Inferior parietal cortex (tissue), 1 donor: Measurements from ENCODE around the gene RSPH3.
A peak's percentile ranks its signal among the peaks of the same experiment; 100 is the strongest.
"Not testable (repeated sequence)": the region's sequence is repeated elsewhere in the genome, so short reads cannot be mapped to it uniquely, and the experiment has no call there.

Experiments used
- DNase-seq: peaks from one replicate; pipeline ENCODE4 v3.0.0-alpha.2; 2016; ENCODE audit errors: extremely low spot score

The RSPH3 gene

DNA sequence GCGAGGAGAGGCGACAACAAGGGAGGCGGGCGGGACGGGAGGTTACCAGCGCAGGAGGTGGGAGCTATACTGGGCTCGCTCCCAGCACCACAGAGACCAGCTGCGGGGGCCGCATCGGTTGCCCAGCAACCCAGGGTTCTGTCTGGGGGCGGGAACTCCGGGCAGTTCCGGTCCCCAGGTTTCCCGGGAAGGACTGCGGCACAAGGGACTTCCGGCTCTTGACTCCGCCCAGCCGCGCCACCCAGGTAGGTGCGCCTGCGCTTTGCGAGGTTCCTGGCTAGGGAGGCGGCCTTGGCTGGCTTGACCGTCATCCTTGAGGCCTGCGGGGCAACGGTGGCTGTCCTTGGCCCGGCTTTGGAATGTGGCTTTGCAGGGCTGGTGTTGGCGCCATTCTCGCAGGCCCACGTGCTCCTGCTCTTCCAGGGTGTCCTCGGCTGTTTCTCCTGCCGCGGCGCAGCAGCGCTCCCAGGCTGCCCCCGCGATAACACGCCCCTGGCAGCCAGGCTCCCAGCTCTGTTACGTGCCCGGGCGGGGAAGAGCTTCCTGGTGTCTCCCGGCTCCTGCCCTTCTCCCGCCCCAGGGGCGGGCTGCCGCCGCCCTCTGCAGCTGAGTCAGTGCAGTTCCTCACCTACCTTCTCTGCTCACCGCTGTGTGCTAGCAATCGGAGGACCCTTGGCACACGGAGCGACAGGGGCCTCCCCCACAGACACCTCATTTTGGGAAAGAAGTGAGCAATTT, at the start of gene RSPH3:
Gene RSPH3 (minus strand): TSS at position 537 of the 738 bp plus-strand sequence. CDS start 652 bp downstream, outside the sequence.
- peak; percentile 94 for DNase-seq

GRCh38 chr6:159047891-159048685, 48.1 kb upstream of the RSPH3 start:
- DNase-seq, result no peak

DNA sequence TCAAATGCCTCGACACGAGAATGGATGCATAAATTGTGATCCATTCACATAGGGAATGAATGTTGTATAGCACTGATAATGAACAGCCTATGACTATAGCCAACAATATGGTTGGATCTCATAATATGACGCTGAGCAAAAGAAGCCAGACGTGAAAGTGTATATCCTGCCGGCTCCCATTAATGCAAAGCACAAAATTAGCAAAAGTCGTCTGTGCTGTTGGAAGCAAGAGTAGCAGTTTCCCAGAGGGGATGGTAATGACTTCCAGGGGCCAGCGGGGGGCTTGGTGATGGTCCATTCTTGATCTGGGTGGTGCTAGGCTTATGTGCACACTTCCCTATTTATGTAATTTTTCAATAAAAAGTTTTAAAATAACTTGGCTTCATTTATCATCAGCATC, 45.8 kb upstream of the RSPH3 start:
- DNase-seq, result no peak

GRCh38 chr6:159044899-159045727, 45.1 kb upstream of the RSPH3 start, which contains the start of gene TAGAP:
Gene TAGAP (minus strand): TSS chr6:159044991. CDS start chr6:159044146, 845 bp downstream.
- DNase-seq, result no peak

DNA sequence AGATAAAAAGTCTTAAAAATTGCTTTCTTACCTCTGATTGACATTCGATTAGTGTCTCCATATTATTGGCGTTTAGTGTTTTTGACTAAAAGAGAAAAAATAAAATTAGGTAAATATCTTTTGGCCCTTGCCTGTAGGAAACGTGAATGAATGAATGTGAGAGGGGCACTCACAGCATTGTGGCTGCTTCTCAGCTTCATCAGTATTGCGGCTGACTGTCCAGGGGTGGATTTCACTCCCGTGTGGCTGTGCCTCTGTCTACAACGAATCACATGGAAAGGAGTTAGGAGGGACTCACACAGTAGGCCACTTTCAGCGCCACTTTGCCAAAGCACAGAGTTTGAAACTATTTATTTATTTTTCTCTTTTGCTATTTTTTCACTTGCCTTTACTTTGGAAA, 43.9 kb upstream of the RSPH3 start:
- DNase-seq, result no peak

DNA sequence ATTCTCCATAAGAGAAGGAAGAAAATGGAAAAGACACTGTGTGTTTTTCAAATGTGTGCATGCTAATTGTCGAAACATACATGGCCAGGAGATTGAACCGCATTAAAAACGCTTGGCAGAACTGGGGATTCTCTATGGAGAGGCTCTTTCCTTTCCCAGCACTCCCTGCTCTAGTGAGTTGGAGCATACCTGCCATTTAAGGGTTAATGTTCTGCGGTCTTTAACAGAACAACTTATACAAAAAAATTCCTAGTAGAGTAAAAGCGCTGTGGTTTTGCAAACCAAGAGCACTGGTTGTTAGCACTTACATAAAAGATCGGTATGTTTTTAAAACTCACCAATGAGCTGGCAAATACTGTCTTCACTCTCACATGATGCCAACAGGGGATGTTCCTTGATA, 43.2 kb upstream of the RSPH3 start:
- DNase-seq, result no peak

DNA sequence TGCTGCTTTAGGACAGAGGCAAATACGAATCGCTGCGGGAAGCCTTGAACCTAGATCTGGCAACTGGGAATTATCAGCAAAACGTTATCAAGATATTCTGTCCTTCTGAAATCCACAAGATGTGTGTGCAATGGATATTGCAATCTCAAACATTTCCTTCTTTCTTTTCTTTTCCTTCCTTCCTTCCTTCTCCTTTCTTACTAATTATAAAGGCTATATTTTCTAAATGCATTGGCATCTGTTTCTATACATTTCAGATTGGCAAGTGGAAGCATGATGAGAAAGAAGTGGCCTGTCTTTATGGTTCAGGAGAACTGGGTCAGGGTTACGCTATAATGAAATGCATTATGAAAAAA, 42.8 kb upstream of the RSPH3 start:
- DNase-seq, result no peak

DNA sequence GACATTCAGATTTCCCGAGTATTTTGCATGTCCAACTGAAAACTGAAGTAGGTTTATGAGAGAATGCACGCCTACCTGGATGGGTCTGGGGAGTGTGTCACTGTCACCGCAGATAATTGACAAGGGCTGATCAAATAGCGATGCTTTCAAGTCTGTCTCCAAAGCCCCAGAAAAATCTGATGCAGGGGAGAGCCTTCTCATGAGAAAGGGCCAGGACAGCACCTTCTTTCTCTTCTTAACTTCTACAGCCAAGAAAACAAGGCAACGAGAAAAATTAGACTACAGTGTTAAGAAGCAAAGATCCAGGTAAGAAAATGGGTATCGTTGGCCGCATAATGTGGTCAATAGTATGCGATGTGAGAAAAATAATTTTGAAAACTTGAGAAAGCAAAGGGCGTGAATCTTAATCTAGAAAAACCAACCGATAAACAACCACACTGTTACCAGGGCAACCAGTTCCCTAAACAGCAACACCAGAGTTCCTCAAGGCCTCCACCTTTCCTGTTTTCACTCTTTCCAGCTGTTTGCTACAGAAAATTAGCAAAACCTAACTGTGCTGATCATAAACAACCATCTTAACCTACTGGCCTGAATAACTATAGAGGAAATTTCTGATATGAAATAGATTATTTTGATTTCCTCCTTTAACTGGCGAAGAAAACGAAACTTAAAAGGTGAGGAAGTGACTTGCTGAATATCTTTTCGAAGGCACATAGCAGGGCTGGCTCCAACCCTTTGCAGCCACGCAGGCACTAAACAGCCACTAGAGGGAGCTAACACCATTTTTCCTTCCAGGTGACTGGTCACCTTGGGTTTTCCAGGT, 42.2 kb upstream of the RSPH3 start:
- peak; percentile 91 for DNase-seq

DNA sequence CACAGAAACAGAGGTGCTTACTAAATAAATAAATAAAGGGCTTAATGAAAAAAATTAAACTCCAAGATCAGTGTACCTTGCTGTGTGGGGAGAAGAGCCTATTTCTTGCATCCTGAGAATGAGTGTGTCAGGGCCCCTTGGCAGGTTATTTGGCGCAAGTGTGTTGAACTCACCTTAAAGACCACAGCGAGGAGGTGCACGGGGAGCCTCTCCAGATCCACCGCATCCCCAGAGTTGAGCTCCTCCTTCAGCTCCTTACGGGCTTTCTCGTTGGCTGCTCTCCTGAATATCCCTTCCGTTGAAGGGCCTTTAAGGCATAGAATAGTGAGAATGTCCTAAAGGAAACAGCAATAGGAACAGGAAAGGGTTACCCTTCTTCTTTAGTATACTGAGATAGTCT, 41.2 kb upstream of the RSPH3 start:
- DNase-seq, result no peak

DNA sequence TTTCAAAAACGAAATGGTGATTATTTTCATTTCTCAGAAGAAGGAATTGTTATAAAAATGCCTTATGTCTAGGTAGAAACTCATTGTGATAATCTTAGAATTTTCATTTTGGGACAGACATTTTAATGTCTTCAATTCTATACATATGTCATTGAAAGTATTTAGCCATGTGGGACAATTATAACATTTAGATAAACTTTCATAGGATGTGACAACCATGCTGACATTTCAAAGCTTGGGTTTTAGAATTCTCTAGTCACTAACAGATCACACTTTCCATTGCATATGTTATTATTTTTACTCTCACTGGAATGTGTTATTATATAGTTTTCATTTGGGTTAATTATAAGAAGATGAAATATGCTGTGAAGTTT, 39.9 kb upstream of the RSPH3 start:
- no peak for DNase-seq

DNA sequence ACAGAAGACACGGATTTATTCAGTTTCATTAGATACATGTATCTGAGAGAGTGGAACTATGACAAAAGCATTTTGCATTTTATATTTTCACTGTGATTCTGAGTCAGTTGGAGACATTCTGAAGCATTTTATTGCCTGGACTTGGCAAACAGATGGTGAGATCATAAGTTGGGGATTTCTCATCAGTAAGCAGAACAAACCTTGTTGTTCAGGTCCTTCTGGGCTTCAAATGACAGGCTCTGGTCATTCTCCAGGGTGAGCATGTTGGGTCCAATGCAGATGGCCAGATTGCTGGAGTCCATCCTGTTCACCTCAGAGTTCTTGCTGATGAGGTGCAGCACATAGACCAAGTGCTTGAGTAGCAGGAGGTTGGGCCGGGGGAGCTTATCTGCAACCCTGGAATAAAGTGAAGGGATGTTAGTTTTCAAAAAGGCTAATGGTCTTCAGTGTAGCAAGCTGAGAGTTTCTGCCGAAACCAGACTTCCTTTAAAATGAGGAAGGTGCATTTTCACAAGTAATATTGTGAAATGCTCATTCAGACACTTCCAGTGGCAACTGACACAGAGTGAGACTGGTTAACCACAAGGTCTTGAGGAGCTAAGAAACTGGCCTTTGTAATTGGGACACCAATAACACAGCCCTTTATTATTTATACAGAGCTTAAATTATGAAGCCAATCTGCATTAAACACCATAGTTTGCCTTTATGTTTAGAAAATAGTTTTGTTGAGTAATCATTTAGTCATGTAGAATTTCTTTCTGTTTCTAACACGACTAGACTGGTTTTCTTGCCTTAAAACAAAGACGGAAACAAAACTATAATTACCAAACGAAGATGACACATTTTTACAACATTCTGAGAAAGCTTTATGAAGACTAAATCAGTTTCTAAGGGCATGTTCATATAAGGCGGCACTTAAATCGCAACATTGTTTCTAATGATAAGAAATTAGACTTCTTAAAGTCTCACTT, 39.2 kb upstream of the RSPH3 start:
- DNase-seq, result no peak

- not testable (repeated sequence) for DNase-seq
Measured at GRCh38 chr6:159038318-159038717, 38.3 kb upstream of the RSPH3 start.

- no peak for DNase-seq
Measured at GRCh38 chr6:159037756-159038290, 37.8 kb upstream of the RSPH3 start.

GRCh38 chr6:159036673-159037072, 36.7 kb upstream of the RSPH3 start:
- no peak for DNase-seq

DNA sequence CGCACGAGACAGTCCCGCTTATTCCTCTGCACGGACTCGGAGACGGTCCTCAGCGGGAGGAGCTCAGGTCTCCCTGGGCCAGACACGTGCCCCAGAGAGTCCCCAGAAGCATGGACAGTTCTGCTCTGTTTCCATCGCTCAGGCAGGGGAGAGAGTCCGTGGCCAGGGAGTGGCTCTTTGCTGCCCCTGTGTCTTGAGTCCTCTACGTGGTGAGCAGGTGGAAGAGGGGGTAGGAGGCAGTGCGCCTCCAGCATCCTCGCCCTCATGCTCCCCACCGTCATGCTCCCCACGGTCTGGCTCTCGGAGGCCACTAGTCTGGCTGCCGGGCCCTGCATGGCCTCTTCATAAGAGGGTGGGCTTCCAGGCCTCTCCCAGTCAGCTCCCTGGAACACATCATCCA, 35.9 kb upstream of the RSPH3 start:
- no peak for DNase-seq

DNA sequence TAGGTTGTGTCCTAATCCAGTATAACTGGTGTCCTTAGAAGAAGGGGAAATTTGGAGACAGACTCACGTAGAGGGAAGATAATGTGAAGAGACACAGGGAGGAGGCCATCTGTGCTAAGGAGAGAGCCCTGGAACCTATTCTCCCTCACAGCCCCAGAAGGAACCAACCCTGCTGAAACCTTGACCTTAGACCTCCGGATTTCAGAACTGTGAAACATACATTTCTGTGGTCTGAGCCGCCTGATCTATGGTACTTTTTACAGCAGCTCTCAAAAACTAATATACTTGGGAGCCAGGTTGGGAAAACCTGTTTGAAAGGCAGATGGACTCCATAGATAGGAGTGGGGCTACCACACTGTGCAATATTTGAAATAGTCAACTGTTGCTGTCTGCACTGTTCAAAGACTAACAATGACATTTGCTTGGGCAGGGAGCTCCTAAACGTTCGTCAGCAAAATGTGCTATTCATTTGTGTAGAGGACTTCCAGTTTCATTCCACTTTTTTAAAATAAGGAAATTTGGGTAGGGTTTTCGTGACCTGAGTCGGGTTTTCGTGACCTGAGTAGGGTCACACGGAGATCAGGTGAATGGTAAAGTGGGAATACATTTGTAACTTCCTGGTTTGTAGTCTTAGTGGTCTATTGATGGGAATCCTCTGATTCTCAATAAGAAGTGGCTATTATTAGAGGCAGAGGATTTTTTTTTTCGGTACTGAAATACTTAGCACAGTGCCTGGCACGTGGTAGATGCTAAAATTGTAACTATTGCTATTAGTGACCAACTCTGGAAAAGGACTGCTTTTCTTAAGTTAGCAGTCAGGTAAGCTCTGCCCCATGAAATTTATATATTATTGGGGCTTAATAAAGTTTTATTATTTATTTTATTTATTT, 33.4 kb upstream of the RSPH3 start:
- no peak for DNase-seq

- no peak for DNase-seq
Measured at GRCh38 chr6:159031846-159032245, 31.8 kb upstream of the RSPH3 start.

DNA sequence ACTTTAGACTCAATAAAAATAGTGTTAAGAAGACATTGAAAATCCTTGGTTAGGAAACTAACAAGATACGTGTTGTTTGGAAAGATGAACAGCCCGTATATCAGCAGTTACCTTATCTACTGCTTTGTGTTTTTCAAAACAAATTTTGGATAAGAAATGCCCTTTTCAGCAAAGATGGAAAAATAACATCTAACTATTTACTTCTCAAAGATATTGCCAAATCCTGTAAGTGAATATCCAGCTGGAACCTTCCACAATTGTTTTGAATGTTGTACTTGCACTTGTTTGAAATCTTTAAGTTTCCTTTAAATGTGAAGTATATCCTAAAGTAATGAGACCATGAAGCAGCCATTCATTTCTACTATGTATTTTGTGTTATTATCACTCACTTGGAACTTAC, 30.2 kb upstream of the RSPH3 start:
- no peak for DNase-seq

- not testable (repeated sequence) for DNase-seq
Measured at GRCh38 chr6:159025224-159025623, 25.2 kb upstream of the RSPH3 start.
